Measurements from ENCODE around the gene UCK1.
A peak's percentile ranks its signal among the peaks of the same experiment; 100 is the strongest.

Gene UCK1

GRCh38 chr9:131534721-131535237 lies 3.7 kb upstream of the UCK1 start:
- Histone ChIP-seq H3K9me2 (replicated peaks; ENCODE audit: low read depth, low read length) (no peaks in the 10 kb centered on the region), H2AFZ (ENCODE audit: low read length) (peak overlapping the region; percentile 10; the same call in 1 of the 2 replicates), H3K9me3 (ENCODE audit: insufficient read depth, low read depth, low read length) (no peaks in the 10 kb centered on the region), H3K4me1 (ENCODE audit: insufficient read depth, low read length, poor library complexity, severe bottlenecking) (peaks cover 17% of the 10 kb centered on the region), H4K20me1 (ENCODE audit: insufficient read depth, low read length, poor library complexity, severe bottlenecking) (peaks cover 4% of the 10 kb centered on the region), H3F3A (ENCODE audit: low read depth) (no peaks in the 10 kb centered on the region), H3K79me2 (ENCODE audit: insufficient read depth, low read length) (peaks cover 13% of the 10 kb centered on the region), H3K9ac (ENCODE audit: low read depth, low read length, poor library complexity, severe bottlenecking) (no peak overlapping the region), H3K36me3 (ENCODE audit: insufficient read depth, low read length) (no peaks in the 10 kb centered on the region), H3K4me3 (ENCODE audit: low read length, poor library complexity, severe bottlenecking) (peak overlapping the region; percentile 1), H3K4me2 (ENCODE audit: low read depth, low read length, poor library complexity, severe bottlenecking) (peak overlapping the region; percentile 61), H3K27me3 (ENCODE audit: insufficient read depth, low read length, poor library complexity, severe bottlenecking) (no peaks in the 10 kb centered on the region)
- no peak for TF ChIP-seq EZH2phosphoT487 (IDR thresholded peaks at IDR 0.05; ENCODE audit: borderline replicate concordance)
- TF ChIP-seq CTCF (conservative IDR thresholded peaks at IDR 0.05; ENCODE audit: low read length) = no peak

GRCh38 chr9:131530546-131530919 lies 530 bp downstream of the UCK1 start:
- no peaks in the 10 kb centered on the region for H3F3A ChIP-seq (ENCODE audit: low read depth)
- peaks cover 5% of the 10 kb centered on the region; the same call in 1 of the 2 replicates for H3K36me3 ChIP-seq (ENCODE audit: insufficient read depth, low read length)
- peak overlapping the region; percentile 76 for H3K4me3 ChIP-seq (ENCODE audit: low read length, poor library complexity, severe bottlenecking)
- no peaks in the 10 kb centered on the region for H3K9me3 ChIP-seq (ENCODE audit: insufficient read depth, low read depth, low read length)
- H3K27me3 ChIP-seq (ENCODE audit: insufficient read depth, low read length, poor library complexity, severe bottlenecking) = no peaks in the 10 kb centered on the region
- peak overlapping the region; percentile 77 for H3K9ac ChIP-seq (ENCODE audit: low read depth, low read length, poor library complexity, severe bottlenecking)
- 0 out of 2 replicates have a peak, but pooled peaks have one; percentile 16 for TF ChIP-seq CTCF (conservative IDR thresholded peaks at IDR 0.05; ENCODE audit: low read length)
- no peak for TF ChIP-seq EZH2phosphoT487 (IDR thresholded peaks at IDR 0.05; ENCODE audit: borderline replicate concordance)
- peaks cover 27% of the 10 kb centered on the region for H3K79me2 ChIP-seq (ENCODE audit: insufficient read depth, low read length)
- no peak overlapping the region; the same call in 1 of the 2 replicates for H2AFZ ChIP-seq (ENCODE audit: low read length)
- H3K9me2 ChIP-seq (replicated peaks; ENCODE audit: low read depth, low read length) = no peaks in the 10 kb centered on the region
- H3K4me1 ChIP-seq (ENCODE audit: insufficient read depth, low read length, poor library complexity, severe bottlenecking) = peaks cover 19% of the 10 kb centered on the region
- peaks cover 4% of the 10 kb centered on the region for H4K20me1 ChIP-seq (ENCODE audit: insufficient read depth, low read length, poor library complexity, severe bottlenecking)
- peak overlapping the region; percentile 79 for H3K4me2 ChIP-seq (ENCODE audit: low read depth, low read length, poor library complexity, severe bottlenecking)

- peak overlapping the region; percentile 77 for H3K9ac ChIP-seq (ENCODE audit: low read depth, low read length, poor library complexity, severe bottlenecking)
- H2AFZ ChIP-seq (ENCODE audit: low read length) = no peak overlapping the region
- no peaks in the 10 kb centered on the region for H3K27me3 ChIP-seq (ENCODE audit: insufficient read depth, low read length, poor library complexity, severe bottlenecking)
- H3F3A ChIP-seq (ENCODE audit: low read depth) = no peaks in the 10 kb centered on the region
- peaks cover 14% of the 10 kb centered on the region for H3K4me1 ChIP-seq (ENCODE audit: insufficient read depth, low read length, poor library complexity, severe bottlenecking)
- peaks cover 7% of the 10 kb centered on the region; the same call in 1 of the 2 replicates for H3K36me3 ChIP-seq (ENCODE audit: insufficient read depth, low read length)
- H3K9me2 ChIP-seq (replicated peaks; ENCODE audit: low read depth, low read length) = no peaks in the 10 kb centered on the region
- peak overlapping the region; percentile 76 for H3K4me3 ChIP-seq (ENCODE audit: low read length, poor library complexity, severe bottlenecking)
- H3K4me2 ChIP-seq (ENCODE audit: low read depth, low read length, poor library complexity, severe bottlenecking) = peak overlapping the region; percentile 79
- peaks cover 4% of the 10 kb centered on the region for H4K20me1 ChIP-seq (ENCODE audit: insufficient read depth, low read length, poor library complexity, severe bottlenecking)
- no peaks in the 10 kb centered on the region for H3K9me3 ChIP-seq (ENCODE audit: insufficient read depth, low read depth, low read length)
- TF ChIP-seq CTCF (conservative IDR thresholded peaks at IDR 0.05; ENCODE audit: low read length) (peak; percentile 23; the same call in 1 of the 2 replicates), EZH2phosphoT487 (IDR thresholded peaks at IDR 0.05; ENCODE audit: borderline replicate concordance) (no peak)
- H3K79me2 ChIP-seq (ENCODE audit: insufficient read depth, low read length) = peaks cover 27% of the 10 kb centered on the region
Measured at GRCh38 chr9:131529597-131530545, 1.2 kb downstream of the UCK1 start.
